Measurements from ENCODE around the gene RABGEF1.
"Not testable (repeated sequence)": the region's sequence is repeated elsewhere in the genome, so short reads cannot be mapped to it uniquely, and the experiment has no call there.

- TF ChIP-seq POLR2AphosphoS5 (IDR thresholded peaks at IDR 0.05; ENCODE audit: low read depth, low read length); CTCF (IDR thresholded peaks at IDR 0.05); REST (IDR thresholded peaks at IDR 0.05; ENCODE audit: insufficient read depth in 1 of 2, low read depth in 2 of 2, low read length in 1 of 2): not testable (repeated sequence)
Observed at GRCh38 chr7:66765322-66766025, 24.9 kb downstream of the RABGEF1 start.

Data from Panc1 (cell line).